ENCODE results near the gene PDGFA.

The PDGFA gene

DNA sequence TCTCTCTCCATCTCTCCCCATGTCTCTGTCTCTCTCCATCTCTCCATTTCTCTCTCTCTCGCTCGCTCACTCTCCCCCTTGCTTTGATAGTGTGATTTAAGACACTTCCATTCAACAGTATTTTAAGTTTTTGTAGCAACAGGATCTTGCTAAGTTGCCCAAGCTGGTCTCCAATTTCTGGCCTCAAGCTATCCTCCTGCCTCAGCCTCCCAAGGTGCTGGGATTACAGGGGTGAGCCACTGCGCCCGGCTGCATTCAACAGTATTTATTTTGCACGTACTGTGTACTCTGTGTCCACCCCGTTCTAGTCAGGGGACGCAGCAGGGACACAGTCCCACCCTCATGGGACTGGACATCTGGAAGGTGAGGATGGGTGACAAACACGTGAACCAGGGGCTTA lies 14.4 kb upstream of the PDGFA start:
- DNase-seq: no peak

GRCh38 chr7:533266-533665 lies 13.6 kb upstream of the PDGFA start:
- DNase-seq: no peak

DNA sequence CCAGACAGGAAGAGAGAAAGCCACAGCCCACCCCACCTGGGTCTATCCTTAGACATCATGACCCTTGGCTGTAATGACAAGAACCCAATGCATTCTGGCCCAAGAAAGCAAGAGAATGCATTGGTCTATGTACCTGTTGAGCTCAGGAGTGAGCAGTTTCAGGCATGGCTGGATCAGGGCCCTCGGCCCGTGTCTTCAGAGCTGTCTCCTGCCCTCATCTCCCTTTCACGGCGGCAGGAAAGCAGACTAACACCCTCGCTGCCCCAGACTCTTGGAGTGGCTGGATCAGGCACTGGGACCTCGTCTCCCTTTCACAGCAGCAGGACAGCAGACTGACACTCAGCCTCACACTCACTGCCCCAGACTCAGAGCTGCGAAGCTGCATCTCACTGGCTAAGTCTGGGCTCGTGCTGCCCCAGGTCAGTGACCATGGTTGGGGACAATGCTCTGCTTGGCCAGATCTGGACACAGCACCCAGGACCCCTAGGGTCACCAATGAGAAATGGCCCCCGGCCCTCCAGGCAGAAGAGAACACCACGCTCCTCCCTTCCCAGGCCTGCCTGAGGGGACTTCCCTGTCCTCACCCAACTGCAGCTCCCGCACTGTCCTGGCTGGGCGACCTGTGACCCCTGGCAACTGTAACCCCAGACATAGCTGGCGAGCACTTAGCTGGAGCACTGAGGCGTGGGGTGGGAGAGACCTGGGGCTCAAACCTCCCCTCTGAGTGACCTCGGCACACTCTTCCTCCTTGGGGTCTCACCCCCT lies 12.9 kb upstream of the PDGFA start:
- no peak for DNase-seq

GRCh38 chr7:531777-532176 lies 12.1 kb upstream of the PDGFA start:
- no peak for DNase-seq

DNA sequence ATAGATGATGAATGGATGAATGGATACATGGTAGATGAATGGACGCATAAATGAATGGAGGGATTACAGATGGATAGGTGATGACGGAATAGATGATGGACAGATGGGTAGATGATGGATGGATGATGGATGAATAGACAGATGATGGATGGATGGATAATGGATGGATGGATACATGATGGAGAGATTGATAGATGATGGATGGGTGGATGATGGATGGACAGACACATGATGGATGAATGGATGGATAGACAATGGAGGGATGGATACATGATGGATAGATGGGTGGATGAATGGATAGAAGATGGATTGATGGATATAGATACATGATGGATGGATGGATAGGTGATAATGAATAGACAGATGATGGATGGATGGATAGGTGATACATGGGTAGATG lies 8.8 kb upstream of the PDGFA start:
- no peak for DNase-seq

DNA sequence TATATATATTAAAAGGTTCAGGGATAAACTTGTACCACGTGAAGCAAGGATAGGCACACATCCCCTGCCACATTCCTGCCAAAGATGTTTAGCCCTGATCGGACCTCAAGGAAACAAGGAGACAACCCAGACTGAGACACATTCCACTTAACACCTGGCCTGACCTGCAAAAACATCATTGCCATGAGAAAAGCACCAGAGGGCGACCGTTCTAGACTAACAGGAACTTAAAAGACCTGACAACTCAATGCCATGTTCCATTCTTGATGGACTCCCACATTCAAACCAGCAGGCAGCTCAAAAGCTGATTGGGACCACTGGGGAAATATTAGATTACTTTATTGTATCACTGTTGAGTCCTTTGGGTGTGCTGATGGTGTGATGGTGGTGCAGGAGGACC lies 8.1 kb upstream of the PDGFA start:
- DNase-seq: no peak

- no peak for DNase-seq
These were observed 6.9 kb upstream of the PDGFA start for GRCh38 chr7:526460-527034.

DNA sequence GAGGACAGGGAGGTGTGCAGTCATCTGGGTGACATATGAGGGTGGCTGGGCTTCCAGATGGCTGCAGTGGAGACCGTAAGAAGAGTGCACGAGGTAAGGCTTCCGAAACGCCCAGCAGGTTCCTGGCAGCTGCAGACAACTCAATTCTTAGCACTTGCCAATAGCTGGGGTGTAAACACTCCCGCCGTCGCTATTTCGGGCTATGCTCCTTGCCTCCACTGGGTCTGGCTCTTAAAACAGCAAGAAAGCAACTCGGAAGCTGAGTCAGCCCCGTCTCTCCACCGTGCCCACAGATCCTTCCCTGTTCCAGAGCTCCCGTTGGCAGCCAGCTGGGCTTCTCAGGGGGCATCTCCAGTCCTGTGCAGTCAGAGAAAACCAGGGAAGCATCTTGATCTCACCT lies 6.1 kb upstream of the PDGFA start:
- DNase-seq: no peak

GRCh38 chr7:524800-525199 lies 5.2 kb upstream of the PDGFA start:
- DNase-seq: no peak

GRCh38 chr7:523347-524336 lies 4.0 kb upstream of the PDGFA start:
- peak; percentile 28 for DNase-seq

DNA sequence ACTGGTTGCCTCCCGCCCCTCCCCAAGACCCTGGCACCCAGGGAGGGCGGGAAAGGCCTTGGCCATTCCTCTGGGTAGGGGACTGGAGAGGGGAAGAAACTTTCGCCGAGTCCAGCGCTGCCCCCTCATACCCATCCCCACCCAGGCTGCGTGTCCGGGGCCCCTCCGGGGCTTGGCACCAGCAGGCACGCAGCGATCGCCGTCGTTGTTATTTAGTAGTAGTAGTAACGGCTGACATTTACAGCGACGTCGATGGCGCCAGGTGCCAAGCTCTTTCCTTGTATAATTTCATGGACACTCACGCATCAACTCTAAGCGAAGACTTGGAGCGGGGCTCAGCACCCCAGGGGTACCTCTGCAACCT lies 3.3 kb upstream of the PDGFA start:
- no peak for DNase-seq

GRCh38 chr7:522071-522950 lies 2.7 kb upstream of the PDGFA start:
- peak; percentile 67 for DNase-seq

DNA sequence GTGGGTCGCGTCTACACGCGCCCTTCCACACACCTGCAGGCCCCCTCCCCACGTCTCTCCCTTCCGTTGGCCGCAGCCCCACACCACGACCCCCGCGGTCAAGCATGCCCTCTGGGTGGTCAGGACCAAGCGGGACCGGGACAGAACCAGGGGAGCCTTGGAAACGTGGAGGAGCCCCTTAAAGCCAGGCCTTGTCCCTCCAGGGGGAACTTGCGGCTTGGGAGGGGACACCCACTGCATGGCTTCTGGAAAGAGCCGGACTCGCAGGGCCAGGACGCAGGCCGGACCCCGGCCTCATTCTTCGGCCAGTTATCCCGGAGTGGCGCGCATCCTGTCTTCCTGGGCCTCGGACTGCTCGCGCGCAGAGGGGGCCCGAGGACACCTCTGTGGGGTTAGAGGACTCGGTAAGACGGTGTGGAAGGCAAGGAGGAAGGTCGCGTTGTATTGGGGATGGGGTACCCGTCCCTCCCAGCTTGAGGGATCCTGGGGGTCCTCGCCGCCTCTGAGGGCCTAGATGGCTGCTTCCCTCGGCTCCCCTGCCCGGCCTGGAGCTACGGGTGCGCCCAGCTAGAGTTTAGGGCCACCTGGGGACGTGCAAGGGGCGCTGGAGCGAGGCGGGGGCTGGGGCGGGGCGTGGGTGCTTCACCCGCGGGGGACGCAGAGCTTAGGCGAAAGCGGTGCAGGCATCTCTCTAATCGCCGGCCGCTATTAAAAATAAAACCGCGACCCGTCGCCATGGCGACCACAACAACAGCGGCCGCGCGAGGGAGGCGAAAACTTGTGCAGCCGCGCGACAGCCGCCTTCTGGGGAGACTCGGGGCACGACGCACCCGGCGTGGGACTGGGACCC lies 1.8 kb upstream of the PDGFA start:
- DNase-seq: peak; percentile 59

- peak; percentile 12 for DNase-seq
These were observed 986 bp upstream of the PDGFA start for GRCh38 chr7:520503-521161.

GRCh38 chr7:518630-519483 lies 789 bp downstream of the PDGFA start:
- peak; percentile 35 for DNase-seq

DNA sequence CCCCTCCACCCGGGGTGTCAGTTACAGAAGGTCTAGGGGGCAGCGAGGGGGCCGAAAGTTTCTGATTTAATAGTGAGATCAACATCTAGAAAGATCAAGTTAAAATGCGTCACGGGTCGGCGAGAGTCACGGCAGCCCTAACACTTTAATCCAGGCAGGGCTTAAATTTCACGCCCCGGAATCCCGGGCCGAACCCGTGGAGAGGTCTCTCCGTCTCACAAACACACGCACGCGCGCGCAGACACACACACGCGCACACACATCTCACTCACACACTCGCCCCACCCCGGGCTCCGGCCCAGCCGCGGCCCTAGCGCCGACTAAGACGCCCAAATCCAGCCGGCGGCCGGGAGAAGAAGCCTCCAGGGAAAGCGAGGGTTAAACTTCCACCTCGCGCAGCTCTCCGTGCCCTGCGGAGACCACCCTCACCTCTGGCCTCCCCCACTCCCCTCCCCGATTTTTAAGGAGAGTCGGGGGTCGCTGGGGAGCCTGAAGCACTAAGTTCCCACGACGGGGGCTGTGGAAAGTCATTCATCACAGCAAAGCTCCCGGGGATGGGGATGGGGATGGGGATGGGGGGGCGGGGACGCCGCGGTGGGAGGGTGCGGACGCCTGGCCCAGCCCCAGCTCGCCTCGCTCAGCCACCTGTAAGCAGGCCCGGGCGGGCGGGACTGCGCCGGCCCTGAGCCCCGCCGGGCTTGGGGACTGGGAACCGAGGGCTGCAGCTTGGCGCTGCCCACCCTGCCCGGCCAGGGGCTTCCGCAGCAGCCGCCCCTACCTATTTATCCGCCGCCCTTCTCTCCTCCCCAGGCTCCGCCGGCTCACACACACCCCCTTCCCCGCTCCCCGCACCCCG lies 1.6 kb downstream of the PDGFA start:
- DNase-seq: no peak

GRCh38 chr7:516606-517456 lies 2.8 kb downstream of the PDGFA start:
- no peak for DNase-seq

- no peak for DNase-seq
These were observed 3.4 kb downstream of the PDGFA start for GRCh38 chr7:516216-516605.
